ENCODE data around the gene OPRL1. TPM values are rescaled to one million over a fixed set of nuclear protein-coding genes. Genes with fewer than 3 reads are reported as not detected.

Gene OPRL1
- total and polyA plus RNA-seq, 2 donors (not counting 1 experiment from before 2014, with no cell fraction given): 3.5 to 6.2 TPM

DNA sequence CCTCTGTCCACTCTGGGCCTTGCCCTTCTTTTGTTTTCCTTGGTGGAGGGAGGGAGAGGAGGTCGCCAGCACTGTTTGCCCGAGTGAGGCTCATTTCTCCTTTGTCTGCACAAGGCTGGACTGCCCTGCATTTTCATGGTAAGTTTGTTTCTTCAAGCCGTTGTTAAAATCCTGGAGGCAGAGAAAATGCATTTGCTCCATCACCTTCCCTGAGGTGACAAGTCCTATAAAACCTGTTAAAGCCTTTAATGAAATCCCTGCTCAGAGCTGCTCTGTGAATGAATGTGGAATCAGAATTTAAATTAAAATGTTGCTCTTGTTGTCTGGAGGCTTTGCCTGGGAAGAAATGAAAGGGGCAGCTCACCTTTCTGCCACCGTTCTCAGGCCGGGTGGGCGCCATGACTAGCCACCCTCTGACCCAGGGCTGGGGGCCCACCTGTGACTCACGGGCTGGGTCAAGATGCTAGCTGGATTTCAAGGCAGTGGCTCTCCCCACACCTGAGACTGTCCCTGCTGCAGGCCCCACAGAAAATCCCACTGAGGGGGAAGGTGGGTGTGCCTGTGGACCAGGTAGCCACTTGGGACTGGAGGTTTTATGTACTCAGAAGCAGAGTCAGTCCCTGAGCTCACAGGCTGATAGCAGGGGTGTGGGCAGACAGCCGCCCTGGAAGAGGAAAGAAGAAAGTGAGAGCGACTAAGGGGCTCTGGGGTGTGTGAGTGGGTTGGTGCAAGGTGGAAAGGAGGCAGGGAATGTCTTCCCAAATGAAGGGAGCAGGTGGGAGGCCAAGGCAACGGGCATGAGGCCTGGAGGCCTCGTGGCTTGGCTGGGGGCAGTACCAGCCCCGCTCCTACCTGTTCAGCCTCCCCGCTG is 60.4 kb downstream of the OPRL1 start:
- POLR2A ChIA-PET: no interaction called here
- Histone ChIP-seq H3K4me1 (ENCODE audit: control insufficient read depth in 2 of 2, insufficient read depth in 2 of 2, low read length in 2 of 2) (no peaks in the 10 kb centered on the region), H4K20me1 (ENCODE audit: control insufficient read depth, insufficient read depth, low read length, poor library complexity, severe bottlenecking) (no peaks in the 10 kb centered on the region), H2AFZ (ENCODE audit: insufficient read depth, low read depth, low read length, poor library complexity, severe bottlenecking) (no peak overlapping the region), H3K9ac (ENCODE audit: low read length) (no peak overlapping the region), H3K79me2 (ENCODE audit: control insufficient read depth, insufficient read depth, low read length) (no peaks in the 10 kb centered on the region), H3K27me3 (replicated peaks in 1 of 4; ENCODE audit: control extremely low read depth in 1 of 4, control insufficient read depth in 3 of 4, insufficient read depth in 4 of 4, low read length in 3 of 4) (peaks cover 0 to 2% (median 0%) of the 10 kb centered on the region in 4 experiments), H3K36me3 (replicated peaks in 1 of 2; ENCODE audit: control extremely low read depth in 1 of 2, control insufficient read depth in 1 of 2, extremely low read depth in 1 of 2, insufficient read depth in 2 of 2, low read length in 1 of 2) (no peaks in the 10 kb centered on the region), H3K9me3 (ENCODE audit: control extremely low read depth in 1 of 3, control insufficient read depth in 2 of 3, insufficient read depth in 1 of 3, low read length in 2 of 3) (peaks cover 0 to 10% (median 6%) of the 10 kb centered on the region in 3 donors), H3K4me3 (ENCODE audit: control extremely low read depth in 1 of 5, extremely low read depth in 1 of 5, insufficient read depth in 1 of 5, low read depth in 2 of 5, low read length in 4 of 5) (no peak overlapping the region), H3K27ac (ENCODE audit: low read length in 2 of 2) (no peak overlapping the region), H3K4me2 (replicated peaks; ENCODE audit: low read depth, low read length, poor library complexity, severe bottlenecking) (no peak overlapping the region)
- peaks cover 5% of the 10 kb centered on the region for H3K9me3 Mint-ChIP-seq (ENCODE audit: insufficient read depth)
- WGBS (ENCODE audit: insufficient coverage): 90% methylated on average over 10 of the region's 13 CpGs
- H3K4me1 Mint-ChIP-seq: no peaks in the 10 kb centered on the region
- no peak overlapping the region for H3K27ac Mint-ChIP-seq
- H3K4me3 Mint-ChIP-seq: no peak overlapping the region
- no peak for ATAC-seq (ENCODE audit: low read depth)
- peaks cover 19% of the 10 kb centered on the region for H3K27me3 Mint-ChIP-seq
- TF ChIP-seq, protein P1, sequence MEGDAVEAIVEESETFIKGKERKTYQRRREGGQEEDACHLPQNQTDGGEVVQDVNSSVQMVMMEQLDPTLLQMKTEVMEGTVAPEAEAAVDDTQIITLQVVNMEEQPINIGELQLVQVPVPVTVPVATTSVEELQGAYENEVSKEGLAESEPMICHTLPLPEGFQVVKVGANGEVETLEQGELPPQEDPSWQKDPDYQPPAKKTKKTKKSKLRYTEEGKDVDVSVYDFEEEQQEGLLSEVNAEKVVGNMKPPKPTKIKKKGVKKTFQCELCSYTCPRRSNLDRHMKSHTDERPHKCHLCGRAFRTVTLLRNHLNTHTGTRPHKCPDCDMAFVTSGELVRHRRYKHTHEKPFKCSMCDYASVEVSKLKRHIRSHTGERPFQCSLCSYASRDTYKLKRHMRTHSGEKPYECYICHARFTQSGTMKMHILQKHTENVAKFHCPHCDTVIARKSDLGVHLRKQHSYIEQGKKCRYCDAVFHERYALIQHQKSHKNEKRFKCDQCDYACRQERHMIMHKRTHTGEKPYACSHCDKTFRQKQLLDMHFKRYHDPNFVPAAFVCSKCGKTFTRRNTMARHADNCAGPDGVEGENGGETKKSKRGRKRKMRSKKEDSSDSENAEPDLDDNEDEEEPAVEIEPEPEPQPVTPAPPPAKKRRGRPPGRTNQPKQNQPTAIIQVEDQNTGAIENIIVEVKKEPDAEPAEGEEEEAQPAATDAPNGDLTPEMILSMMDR (IDR thresholded peaks at IDR 0.05): no peak
- TF ChIP-seq EZH2 (IDR thresholded peaks at IDR 0.05; ENCODE audit: borderline replicate concordance, insufficient read depth, low read depth, low read length, poor library complexity, severe bottlenecking): no peak
- no peak for DNase-seq
- intact Hi-C loops (cut with micrococcal nuclease): no loop called here
- CTCF ChIA-PET: no interaction called here

DNA sequence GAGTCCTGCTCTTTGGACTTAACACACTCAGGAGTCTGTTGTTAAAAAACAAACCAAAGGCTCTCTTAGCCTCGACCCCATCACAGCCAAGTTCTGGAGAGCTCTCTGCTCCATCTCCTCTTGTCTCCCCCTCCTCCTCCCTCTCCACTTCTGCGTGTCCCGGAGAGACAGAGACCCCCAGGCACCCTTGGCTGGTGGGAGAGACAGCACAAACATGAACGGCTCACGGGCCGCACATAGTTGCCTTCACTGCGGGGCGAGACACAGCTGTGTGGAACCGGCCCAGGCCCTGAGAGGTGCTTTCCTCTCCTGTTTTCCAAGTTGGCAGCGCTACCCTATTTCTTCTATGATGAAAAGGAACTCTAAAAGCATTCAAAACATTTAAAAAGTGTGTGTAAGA is 61.1 kb downstream of the OPRL1 start:
- no peak overlapping the region for H3K4me2 ChIP-seq (replicated peaks; ENCODE audit: low read depth, low read length, poor library complexity, severe bottlenecking)
- ChIA-PET CTCF (no interaction called here), POLR2A (no interaction called here)
- no peaks in the 10 kb centered on the region for H3K4me1 ChIP-seq (ENCODE audit: control insufficient read depth in 2 of 2, insufficient read depth in 2 of 2, low read length in 2 of 2)
- no peaks in the 10 kb centered on the region for H4K20me1 ChIP-seq (ENCODE audit: control insufficient read depth, insufficient read depth, low read length, poor library complexity, severe bottlenecking)
- no peaks in the 10 kb centered on the region for H3K36me3 ChIP-seq (replicated peaks in 1 of 2; ENCODE audit: control extremely low read depth in 1 of 2, control insufficient read depth in 1 of 2, extremely low read depth in 1 of 2, insufficient read depth in 2 of 2, low read length in 1 of 2)
- H3K79me2 ChIP-seq (ENCODE audit: control insufficient read depth, insufficient read depth, low read length): no peaks in the 10 kb centered on the region
- H3K27me3 ChIP-seq (replicated peaks in 1 of 4; ENCODE audit: control extremely low read depth in 1 of 4, control insufficient read depth in 3 of 4, insufficient read depth in 4 of 4, low read length in 3 of 4): peaks cover 0 to 6% (median 0%) of the 10 kb centered on the region in 4 experiments
- ATAC-seq (ENCODE audit: low read depth) (no peak), DNase-seq (no peak)
- TF ChIP-seq, protein P1 (IDR thresholded peaks at IDR 0.05): no peak
- peaks cover 14% of the 10 kb centered on the region for H3K27me3 Mint-ChIP-seq
- no peak overlapping the region for H3K27ac ChIP-seq (ENCODE audit: low read length in 2 of 2)
- H3K4me3 ChIP-seq (ENCODE audit: control extremely low read depth in 1 of 5, extremely low read depth in 1 of 5, insufficient read depth in 1 of 5, low read depth in 2 of 5, low read length in 4 of 5): no peak overlapping the region
- H3K9me3 ChIP-seq (ENCODE audit: control extremely low read depth in 1 of 3, control insufficient read depth in 2 of 3, insufficient read depth in 1 of 3, low read length in 2 of 3): peaks cover 0 to 17% (median 9%) of the 10 kb centered on the region in 3 donors
- intact Hi-C loops (cut with micrococcal nuclease): no loop called here
- no peak overlapping the region for H3K9ac ChIP-seq (ENCODE audit: low read length)
- WGBS (ENCODE audit: insufficient coverage): 87% methylated on average over 3 of the region's 10 CpGs
- H3K9me3 Mint-ChIP-seq (ENCODE audit: insufficient read depth): peaks cover 5% of the 10 kb centered on the region
- H3K27ac Mint-ChIP-seq: no peak overlapping the region
- no peaks in the 10 kb centered on the region for H3K4me1 Mint-ChIP-seq
- H3K4me3 Mint-ChIP-seq: no peak overlapping the region
- H2AFZ ChIP-seq (ENCODE audit: insufficient read depth, low read depth, low read length, poor library complexity, severe bottlenecking): no peak overlapping the region

All from B cell (primary cell).